22Rv1 (cell line): Measurements from ENCODE around the gene SPG7.
A peak's percentile ranks its signal among the peaks of the same experiment; 100 is the strongest.

Experiments used
- H3K27ac ChIP-seq: fragments of 450-650 bp; 2 replicates; pipeline ENCODE4 v1.5.1; 2017
- CTCF ChIP-seq: fragments of 450-650 bp; IDR thresholded peaks from 2 replicates; pipeline ENCODE4 v1.5.1; 2017; ENCODE audit warnings: mild to moderate bottlenecking
- ZFX ChIP-seq: fragments of 450-650 bp; IDR thresholded peaks from 2 replicates; pipeline ENCODE4 v1.6.1; 2017; ENCODE audit warnings: antibody characterized with exemption, borderline replicate concordance

The SPG7 gene

GRCh38 chr16:89572073-89572484, 63.9 kb downstream of the SPG7 start:
- H3K27ac ChIP-seq: peak overlapping the region; percentile 36

GRCh38 chr16:89572485-89573205, 64.4 kb downstream of the SPG7 start:
- TF ChIP-seq ZFX: no peak
- TF ChIP-seq CTCF: no peak
- peak overlapping the region; percentile 36 for H3K27ac ChIP-seq

More at GRCh38 chr16:89572073-89572484, 63.9 kb downstream of the SPG7 start:
- TF ChIP-seq ZFX: no peak
- no peak for TF ChIP-seq CTCF

- H3K27ac ChIP-seq: peak overlapping the region; percentile 86; the same call in 1 of the 2 replicates
- TF ChIP-seq CTCF: no peak
- no peak for TF ChIP-seq ZFX
Observed at GRCh38 chr16:89573826-89574680, 65.8 kb downstream of the SPG7 start.

- TF ChIP-seq ZFX (no peak), CTCF (peak; percentile 80)
- peak overlapping the region; percentile 86 for H3K27ac ChIP-seq
Observed at GRCh38 chr16:89574681-89575246, 66.6 kb downstream of the SPG7 start.

- TF ChIP-seq ZFX: no peak
- TF ChIP-seq CTCF: no peak
- peak within 1 kb of the TSS; percentile 86 for H3K27ac ChIP-seq
Observed at GRCh38 chr16:89575247-89576152, 67.3 kb downstream of the SPG7 start, which contains the start of gene CPNE7. CPNE7 (plus strand) TSS chr16:89575758; CDS start chr16:89575898, 140 bp downstream.

- TF ChIP-seq ZFX: no peak
- TF ChIP-seq CTCF: no peak
- H3K27ac ChIP-seq: peak overlapping the region; percentile 86
Observed at GRCh38 chr16:89576153-89577054, 68.2 kb downstream of the SPG7 start.
